Neural cell (in vitro differentiated cells): ENCODE data around the gene MAD1L1.

Experiments used
- EP300 ChIP-seq: fragments of 450-650 bp; conservative IDR thresholded peaks from 2 replicates; pipeline ENCODE4 v1.6.1; 2014; ENCODE audit warnings: antibody characterized with exemption, mild to moderate bottlenecking, moderate library complexity; ENCODE audit not compliant: poor library complexity, severe bottlenecking
- EZH2 ChIP-seq: fragments of 200-600, 300-800 bp; shearing (Covaris generic), sonication (generic); IDR thresholded peaks from 2 replicates; pipeline ENCODE4 v1.6.1; 2014; ENCODE audit warnings: antibody characterized with exemption, low read length, borderline replicate concordance, mild to moderate bottlenecking; ENCODE audit not compliant: insufficient read depth, poor library complexity, severe bottlenecking
- MXI1 ChIP-seq: fragments of 450-650 bp; conservative IDR thresholded peaks from 2 replicates; pipeline ENCODE4 v1.6.1; 2014; ENCODE audit warnings: antibody characterized with exemption, mild to moderate bottlenecking; ENCODE audit not compliant: poor library complexity, severe bottlenecking
- TF ChIP-seq, protein P1 (sequence below): fragments of 450-650 bp; IDR thresholded peaks from 2 replicates; pipeline ENCODE4 v1.5.1; 2014; ENCODE audit warnings: antibody characterized with exemption, mild to moderate bottlenecking, moderate library complexity; ENCODE audit not compliant: poor library complexity, severe bottlenecking

DNA sequence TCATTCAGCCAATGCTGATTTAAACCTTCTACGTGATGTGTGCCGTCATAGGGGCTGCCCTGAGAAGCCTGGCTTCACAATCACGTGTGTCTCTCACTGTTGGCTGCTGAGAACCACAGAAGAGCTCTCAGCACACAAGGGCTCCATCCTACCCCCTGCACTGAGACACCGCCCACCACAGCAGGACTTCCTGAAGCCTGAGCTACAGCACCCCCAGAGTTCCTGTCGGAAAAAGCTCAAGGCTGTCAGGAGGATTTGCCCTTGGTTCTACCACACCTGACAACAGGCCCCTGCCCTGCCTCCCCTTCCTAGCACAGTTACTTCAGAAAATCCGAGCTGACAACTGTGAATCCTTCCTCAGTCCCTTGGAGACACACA lies 191.9 kb downstream of the MAD1L1 start:
- TF ChIP-seq, protein P1, sequence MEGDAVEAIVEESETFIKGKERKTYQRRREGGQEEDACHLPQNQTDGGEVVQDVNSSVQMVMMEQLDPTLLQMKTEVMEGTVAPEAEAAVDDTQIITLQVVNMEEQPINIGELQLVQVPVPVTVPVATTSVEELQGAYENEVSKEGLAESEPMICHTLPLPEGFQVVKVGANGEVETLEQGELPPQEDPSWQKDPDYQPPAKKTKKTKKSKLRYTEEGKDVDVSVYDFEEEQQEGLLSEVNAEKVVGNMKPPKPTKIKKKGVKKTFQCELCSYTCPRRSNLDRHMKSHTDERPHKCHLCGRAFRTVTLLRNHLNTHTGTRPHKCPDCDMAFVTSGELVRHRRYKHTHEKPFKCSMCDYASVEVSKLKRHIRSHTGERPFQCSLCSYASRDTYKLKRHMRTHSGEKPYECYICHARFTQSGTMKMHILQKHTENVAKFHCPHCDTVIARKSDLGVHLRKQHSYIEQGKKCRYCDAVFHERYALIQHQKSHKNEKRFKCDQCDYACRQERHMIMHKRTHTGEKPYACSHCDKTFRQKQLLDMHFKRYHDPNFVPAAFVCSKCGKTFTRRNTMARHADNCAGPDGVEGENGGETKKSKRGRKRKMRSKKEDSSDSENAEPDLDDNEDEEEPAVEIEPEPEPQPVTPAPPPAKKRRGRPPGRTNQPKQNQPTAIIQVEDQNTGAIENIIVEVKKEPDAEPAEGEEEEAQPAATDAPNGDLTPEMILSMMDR = no peak
- TF ChIP-seq EP300 (no peak), MXI1 (no peak), EZH2 (no peak)
